ENCODE results near the gene GSC2.
"Not testable (repeated sequence)": the region's sequence is repeated elsewhere in the genome, so short reads cannot be mapped to it uniquely, and the experiment has no call there.

GSC2 gene

GRCh38 chr22:19166421-19166820 lies 16.3 kb upstream of the GSC2 start:
- no peak for DNase-seq (ENCODE audit: low read depth in 1 of 2, low spot score in 1 of 2)
- in situ Hi-C loops (cut with HindIII; ENCODE audit: low pct_unique_long_range_greater_than_20kb, low sequenced_read_pairs), result no loop called here
- no peak for TF ChIP-seq JUND (IDR thresholded peaks at IDR 0.05; ENCODE audit: low read depth)

DNA sequence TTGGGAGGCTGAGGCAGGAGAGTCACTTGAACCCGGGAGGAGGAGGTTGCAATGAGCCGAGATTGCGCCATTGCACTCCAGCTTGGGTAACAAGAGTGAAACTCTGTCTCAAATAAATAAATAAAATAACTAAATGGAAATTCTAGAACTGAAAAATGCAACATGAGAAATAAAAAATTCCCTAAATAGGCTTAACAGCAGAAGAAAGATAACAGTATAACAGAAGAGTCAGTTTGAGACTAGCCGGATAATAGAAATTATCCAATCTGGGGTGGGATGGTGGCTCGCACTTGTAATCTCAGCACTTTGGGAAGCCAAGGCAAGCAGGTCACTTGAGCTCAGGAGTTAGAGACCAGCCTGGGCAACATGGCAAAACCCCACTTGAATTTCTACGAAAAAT lies 14.3 kb upstream of the GSC2 start:
- no peak for DNase-seq (ENCODE audit: low read depth in 1 of 2, low spot score in 1 of 2)
- in situ Hi-C loops (cut with HindIII; ENCODE audit: low pct_unique_long_range_greater_than_20kb, low sequenced_read_pairs), result no loop called here
- TF ChIP-seq JUND (IDR thresholded peaks at IDR 0.05; ENCODE audit: low read depth), result no peak

- DNase-seq (ENCODE audit: low read depth in 1 of 2, low spot score in 1 of 2); in situ Hi-C loops (cut with HindIII; ENCODE audit: low pct_unique_long_range_greater_than_20kb, low sequenced_read_pairs): not testable (repeated sequence)
Measured at GRCh38 chr22:19158649-19159048, 8.6 kb upstream of the GSC2 start.

DNA sequence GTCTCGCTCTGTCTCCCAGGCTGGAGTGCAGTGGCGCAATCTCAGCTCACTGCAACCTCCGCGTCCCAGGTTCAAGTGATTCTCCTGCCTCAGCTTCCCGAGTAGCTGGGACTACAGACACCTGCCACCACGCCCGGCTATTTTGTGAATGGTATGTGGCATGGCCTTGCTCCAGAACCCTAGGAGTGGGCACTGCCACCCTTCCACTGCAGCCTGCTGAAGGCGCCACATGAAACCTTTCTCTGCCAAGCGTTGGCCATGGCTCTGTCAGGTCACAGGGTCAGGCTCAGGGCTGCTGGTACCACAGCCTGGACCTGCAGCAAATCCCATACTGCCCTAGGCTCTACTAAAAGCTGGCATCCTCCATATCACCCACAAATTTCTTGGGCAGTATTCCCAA lies 6.0 kb upstream of the GSC2 start:
- DNase-seq (ENCODE audit: low read depth in 1 of 2, low spot score in 1 of 2); in situ Hi-C loops (cut with HindIII; ENCODE audit: low pct_unique_long_range_greater_than_20kb, low sequenced_read_pairs): not testable (repeated sequence)

DNA sequence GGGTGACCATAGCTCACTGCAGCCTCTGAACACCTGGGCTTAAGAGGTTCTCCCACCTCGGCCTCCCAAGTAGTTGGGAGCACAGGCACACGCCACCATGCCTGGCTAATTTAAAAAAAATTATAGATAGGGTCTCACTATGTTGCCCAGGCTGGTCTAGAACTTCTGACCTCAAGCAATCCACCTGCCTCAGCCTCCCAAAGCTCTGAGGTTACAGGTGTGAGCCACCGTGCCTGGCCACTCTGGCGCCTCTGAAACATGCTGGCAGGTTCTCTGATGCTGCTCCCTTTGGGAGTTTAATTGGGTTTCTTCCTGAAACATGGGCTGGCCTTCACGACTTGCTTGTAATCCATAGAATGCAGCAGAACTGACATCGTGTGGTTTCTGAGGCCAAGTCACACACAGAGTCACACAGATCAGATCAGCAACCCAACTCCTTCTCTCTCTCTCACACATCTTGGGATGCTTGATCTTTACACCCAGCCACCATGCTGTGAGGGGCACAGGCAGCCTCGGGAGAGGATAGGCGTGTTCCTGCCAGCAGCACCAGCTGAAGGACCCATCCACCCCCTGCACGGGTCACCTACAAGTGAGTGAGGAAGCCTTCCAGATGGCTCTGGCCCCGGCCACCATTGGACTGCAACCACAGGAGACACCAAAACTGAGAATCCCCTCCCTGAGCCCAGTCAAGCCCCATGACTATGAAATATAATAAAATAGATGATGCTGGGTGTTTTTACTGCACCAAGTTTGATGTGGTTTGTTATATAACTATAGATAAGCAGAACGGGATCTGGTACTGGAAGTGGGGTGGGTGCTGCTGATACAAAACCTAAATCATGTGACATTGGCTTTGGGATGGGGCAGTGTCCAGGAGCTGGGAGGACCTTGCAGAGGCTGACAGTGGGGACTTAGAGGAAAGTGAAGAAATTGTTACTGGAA lies 3.1 kb upstream of the GSC2 start:
- peak in 1 of 2 experiments; percentile 42 for DNase-seq (ENCODE audit: low read depth in 1 of 2, low spot score in 1 of 2)
- no peak for TF ChIP-seq JUND (IDR thresholded peaks at IDR 0.05; ENCODE audit: low read depth)
- in situ Hi-C loops (cut with HindIII; ENCODE audit: low pct_unique_long_range_greater_than_20kb, low sequenced_read_pairs), result no loop called here

DNA sequence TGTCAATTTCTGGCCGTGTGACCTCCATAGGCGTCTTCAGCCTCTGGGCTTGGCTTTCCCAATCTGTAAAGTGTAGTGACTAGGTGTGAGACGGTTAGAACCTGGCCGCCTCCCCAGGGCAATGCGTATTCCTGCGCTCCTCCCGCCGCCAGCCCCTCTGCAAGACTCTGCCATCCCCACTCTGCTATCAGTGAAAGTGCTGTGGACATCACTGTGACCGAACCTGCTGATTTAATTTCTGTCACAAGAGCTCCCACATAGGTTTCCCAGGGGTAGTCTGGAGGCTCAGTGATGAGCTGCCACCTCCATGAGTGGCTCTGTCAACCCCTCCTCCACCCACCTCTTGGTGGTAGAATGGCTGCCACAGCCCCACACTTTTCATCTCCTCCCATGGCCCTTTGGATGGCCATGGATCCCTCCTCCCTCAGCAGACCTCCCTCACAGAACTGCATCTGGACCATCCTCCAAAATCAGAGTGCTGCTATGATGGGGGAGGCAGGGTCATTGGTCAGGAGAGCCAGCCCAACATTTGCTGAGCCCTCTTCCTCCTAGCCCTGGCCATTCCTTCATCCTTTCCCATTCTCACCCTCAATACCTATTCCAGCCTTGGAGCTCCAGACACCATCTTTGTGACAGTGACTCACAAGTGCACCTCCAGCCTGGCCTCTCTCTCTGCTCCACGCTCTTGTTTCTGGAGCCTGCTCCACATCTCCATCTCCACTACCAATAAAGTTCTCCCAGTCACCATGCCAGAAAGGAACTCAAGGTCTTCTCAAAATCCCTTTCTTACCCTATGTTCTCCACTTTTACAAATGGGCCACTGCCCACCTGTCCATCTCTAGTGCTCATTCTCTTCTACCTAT lies 1.5 kb upstream of the GSC2 start:
- no peak for DNase-seq (ENCODE audit: low read depth in 1 of 2, low spot score in 1 of 2)
- no peak for TF ChIP-seq JUND (IDR thresholded peaks at IDR 0.05; ENCODE audit: low read depth)
- in situ Hi-C loops (cut with HindIII; ENCODE audit: low pct_unique_long_range_greater_than_20kb, low sequenced_read_pairs), result no loop called here

DNA sequence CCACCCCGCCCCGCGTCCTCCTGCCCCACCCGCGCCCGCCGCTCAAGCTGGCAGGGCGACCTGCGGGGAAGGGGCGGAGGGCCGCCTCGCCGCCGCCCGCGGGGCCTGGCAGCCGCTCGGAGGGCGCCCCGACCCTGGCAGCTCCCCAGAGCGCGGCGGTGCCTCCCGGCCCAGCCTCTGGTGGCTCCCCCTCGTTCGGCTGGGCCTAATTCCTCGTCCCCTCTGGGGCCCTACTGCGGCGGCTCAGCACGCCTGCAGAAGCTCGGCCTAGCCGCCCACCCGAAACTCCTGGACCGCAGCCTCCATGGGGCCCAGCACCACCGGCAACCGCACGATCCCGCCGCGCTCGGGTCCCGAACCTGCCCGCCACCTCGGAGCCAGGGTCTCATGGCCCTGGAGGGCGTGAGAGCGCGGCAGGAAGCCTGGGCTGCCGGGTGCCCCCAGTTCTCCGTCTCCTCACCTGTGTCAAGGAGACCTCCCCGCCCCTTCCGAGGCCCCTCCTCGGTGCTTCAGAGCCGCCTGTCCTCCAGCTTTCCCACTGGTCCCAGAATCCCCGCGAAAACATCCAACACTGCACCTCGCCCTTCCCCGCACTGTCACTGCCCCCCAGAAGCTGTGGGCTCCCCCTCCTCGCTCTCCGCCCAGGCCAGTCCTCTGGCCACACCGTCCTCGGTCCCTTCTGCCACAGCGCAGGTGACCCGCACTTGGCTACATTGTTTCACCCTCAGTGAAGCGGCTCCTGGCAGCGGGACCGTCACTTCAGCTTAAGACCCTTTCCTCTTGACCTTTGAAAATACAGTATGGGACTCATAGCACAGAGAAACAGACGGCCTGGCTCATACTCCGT lies 613 bp upstream of the GSC2 start:
- in situ Hi-C loops (cut with HindIII; ENCODE audit: low pct_unique_long_range_greater_than_20kb, low sequenced_read_pairs), result no loop called here
- TF ChIP-seq JUND (IDR thresholded peaks at IDR 0.05; ENCODE audit: low read depth), result no peak
- DNase-seq (ENCODE audit: low read depth in 1 of 2, low spot score in 1 of 2), result no peak

- in situ Hi-C loops (cut with HindIII; ENCODE audit: low pct_unique_long_range_greater_than_20kb, low sequenced_read_pairs), result no loop called here
- no peak for DNase-seq (ENCODE audit: low read depth in 1 of 2, low spot score in 1 of 2)
- no peak for TF ChIP-seq JUND (IDR thresholded peaks at IDR 0.05; ENCODE audit: low read depth)
Measured at GRCh38 chr22:19149047-19149883, 827 bp downstream of the GSC2 start.

DNA sequence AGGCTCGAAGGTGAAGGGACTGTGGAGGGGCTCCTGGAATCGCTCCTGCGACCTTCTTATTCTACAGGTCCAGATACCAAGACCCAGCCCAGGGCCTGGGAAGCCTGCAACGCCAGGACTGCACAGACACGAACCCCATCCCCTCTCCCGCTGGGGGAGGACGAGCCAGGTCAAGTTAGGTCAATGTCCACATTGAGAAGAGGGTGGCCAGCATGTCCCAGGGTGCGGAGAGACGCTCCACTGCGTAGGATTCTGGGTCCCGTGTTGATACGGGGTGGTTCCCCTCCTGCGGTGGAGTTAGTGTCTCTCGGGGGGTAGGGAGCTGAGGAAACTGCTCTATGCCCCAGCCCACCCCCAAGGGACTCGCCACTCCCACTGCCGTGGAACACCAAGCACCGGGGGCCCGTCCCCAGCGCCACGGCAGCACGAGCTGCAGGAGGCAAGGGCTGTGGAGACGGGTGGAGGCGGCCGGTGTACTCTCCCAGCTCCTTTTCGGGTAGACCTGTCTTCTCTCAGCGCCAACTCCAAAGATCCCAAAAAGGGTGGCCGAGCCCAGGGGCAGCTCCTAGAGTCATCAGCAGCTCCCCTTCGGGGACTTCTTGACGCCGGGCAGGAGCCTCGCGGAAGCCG lies 1.6 kb downstream of the GSC2 start:
- in situ Hi-C loops (cut with HindIII; ENCODE audit: low pct_unique_long_range_greater_than_20kb, low sequenced_read_pairs), result no loop called here
- no peak for TF ChIP-seq JUND (IDR thresholded peaks at IDR 0.05; ENCODE audit: low read depth)
- DNase-seq (ENCODE audit: low read depth in 1 of 2, low spot score in 1 of 2), result no peak

DNA sequence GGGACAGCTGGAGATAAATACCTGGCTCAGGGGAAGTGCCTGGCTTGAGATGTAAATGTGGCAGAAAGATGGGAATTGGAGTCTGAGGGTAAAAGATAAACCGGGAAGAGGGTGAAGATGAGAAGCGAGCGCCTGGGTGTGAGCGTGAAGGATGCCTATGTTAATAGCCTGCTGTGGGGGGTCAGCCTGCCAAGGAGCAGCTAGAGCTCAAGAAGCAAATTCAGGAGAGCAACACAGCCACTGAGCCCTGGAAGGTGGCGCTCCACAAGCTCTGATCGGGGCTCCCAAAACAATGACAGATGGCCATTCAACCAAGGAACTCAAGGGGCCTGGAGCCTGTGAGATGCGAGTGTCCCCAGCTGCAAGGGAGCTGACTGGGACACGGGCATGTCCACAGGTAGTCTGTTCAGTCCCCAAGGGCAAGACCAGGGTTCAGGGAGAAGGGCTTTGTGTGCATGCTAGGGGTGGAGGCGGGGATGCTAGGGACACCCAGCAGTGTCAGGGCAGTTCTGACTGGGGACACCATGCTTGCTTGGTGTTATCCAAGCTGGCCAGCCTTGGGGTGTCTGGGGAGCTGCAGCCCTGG lies 2.8 kb downstream of the GSC2 start:
- in situ Hi-C loops (cut with HindIII; ENCODE audit: low pct_unique_long_range_greater_than_20kb, low sequenced_read_pairs), result no loop called here
- DNase-seq (ENCODE audit: low read depth in 1 of 2, low spot score in 1 of 2), result no peak
- TF ChIP-seq JUND (IDR thresholded peaks at IDR 0.05; ENCODE audit: low read depth), result no peak

Data from T47D (cell line).